A549 (cell line): ENCODE measurements around the gene TCAIM.

Experiments
- EP300 ChIP-seq, 2 experiments: fragments of >200 bp; sonication (Bioruptor Twin); formaldehyde crosslinking; IDR thresholded peaks; 2 replicates in 1 of 2; 3 replicates in 1 of 2; pipeline ENCODE4 v1.6.1; 2016 to 2017
- RNF2 ChIP-seq: fragments of 200-600 bp; sonication (generic); IDR thresholded peaks from 2 replicates; pipeline ENCODE4 v1.6.1; 2016; ENCODE audit warnings: low read depth, mild to moderate bottlenecking, antibody characterized with exemption, moderate library complexity, borderline replicate concordance
- TF ChIP-seq, protein P1 (sequence below): fragments of >200 bp; sonication (Bioruptor Twin); formaldehyde crosslinking; IDR thresholded peaks from 3 replicates; pipeline ENCODE4 v1.5.1; 2016

DNA sequence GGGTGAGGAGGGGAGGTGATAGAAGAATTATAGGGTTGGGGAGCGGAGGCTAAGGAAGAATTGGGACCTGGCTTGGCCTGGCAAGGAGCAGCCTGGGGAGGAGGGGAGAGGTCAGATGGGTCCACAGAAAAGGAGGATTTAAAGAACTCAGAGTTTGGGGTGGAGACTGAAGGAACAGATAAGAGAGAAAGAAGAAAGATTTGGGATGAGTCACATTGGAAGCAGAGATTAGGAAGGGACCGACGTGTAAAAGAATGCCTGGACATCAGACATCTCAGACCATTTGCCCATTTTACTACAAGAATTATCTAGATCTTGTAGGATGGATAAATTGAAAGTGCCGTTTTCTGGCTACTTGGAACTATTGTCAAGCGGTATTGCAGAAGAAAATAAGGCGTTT lies 10.4 kb downstream of the TCAIM start:
- TF ChIP-seq EP300 (IDR thresholded peaks at IDR 0.05) (no peak), RNF2 (no peak)
- TF ChIP-seq, protein P1, sequence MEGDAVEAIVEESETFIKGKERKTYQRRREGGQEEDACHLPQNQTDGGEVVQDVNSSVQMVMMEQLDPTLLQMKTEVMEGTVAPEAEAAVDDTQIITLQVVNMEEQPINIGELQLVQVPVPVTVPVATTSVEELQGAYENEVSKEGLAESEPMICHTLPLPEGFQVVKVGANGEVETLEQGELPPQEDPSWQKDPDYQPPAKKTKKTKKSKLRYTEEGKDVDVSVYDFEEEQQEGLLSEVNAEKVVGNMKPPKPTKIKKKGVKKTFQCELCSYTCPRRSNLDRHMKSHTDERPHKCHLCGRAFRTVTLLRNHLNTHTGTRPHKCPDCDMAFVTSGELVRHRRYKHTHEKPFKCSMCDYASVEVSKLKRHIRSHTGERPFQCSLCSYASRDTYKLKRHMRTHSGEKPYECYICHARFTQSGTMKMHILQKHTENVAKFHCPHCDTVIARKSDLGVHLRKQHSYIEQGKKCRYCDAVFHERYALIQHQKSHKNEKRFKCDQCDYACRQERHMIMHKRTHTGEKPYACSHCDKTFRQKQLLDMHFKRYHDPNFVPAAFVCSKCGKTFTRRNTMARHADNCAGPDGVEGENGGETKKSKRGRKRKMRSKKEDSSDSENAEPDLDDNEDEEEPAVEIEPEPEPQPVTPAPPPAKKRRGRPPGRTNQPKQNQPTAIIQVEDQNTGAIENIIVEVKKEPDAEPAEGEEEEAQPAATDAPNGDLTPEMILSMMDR = no peak
